DND-41 (cell line): ENCODE results near the gene COX10.

Experiments
- EZH2 ChIP-seq: IDR thresholded peaks from 3 replicates; pipeline ENCODE4 v1.6.1; 2012; ENCODE audit warnings: borderline replicate concordance, low read depth, mild to moderate bottlenecking, moderate library complexity, low read length, inconsistent platforms; ENCODE audit not compliant: severe bottlenecking
- TF ChIP-seq, protein P1 (sequence below): IDR thresholded peaks from 2 replicates; pipeline ENCODE4 v1.5.1; 2012; ENCODE audit warnings: borderline replicate concordance, low read length, moderate library complexity, mild to moderate bottlenecking; ENCODE audit not compliant: poor library complexity, severe bottlenecking; ENCODE audit errors: extremely low read depth

DNA sequence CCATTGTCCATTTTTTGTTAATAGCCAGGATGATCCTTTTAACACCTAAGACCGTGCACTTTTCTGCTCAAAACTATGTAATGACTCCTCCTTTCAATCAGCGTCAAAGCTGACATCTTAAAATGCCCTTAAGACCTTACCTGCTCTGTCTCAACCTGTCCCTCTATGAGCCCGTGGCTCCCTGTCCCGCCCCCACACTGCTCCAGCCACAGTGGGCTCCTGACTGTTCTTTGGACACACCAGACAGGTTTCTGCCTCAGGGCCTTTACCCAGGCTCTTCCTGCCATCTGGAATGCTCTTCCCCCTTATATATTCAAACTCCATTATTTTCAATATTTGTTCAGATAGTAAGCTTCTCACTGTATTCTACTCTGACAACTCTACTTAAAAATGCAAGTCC is 153.3 kb downstream of the COX10 start:
- TF ChIP-seq, protein P1, sequence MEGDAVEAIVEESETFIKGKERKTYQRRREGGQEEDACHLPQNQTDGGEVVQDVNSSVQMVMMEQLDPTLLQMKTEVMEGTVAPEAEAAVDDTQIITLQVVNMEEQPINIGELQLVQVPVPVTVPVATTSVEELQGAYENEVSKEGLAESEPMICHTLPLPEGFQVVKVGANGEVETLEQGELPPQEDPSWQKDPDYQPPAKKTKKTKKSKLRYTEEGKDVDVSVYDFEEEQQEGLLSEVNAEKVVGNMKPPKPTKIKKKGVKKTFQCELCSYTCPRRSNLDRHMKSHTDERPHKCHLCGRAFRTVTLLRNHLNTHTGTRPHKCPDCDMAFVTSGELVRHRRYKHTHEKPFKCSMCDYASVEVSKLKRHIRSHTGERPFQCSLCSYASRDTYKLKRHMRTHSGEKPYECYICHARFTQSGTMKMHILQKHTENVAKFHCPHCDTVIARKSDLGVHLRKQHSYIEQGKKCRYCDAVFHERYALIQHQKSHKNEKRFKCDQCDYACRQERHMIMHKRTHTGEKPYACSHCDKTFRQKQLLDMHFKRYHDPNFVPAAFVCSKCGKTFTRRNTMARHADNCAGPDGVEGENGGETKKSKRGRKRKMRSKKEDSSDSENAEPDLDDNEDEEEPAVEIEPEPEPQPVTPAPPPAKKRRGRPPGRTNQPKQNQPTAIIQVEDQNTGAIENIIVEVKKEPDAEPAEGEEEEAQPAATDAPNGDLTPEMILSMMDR, result no peak
- no peak for TF ChIP-seq EZH2
